ENCODE results near the gene ASB5.

Gene ASB5

GRCh38 chr4:176236946-176237345 lies 32.1 kb downstream of the ASB5 start:
- no peak overlapping the region for H3K27ac Mint-ChIP-seq
- H3K36me3 Mint-ChIP-seq (ENCODE audit: low read depth) = no peaks in the 10 kb centered on the region
- H3K27me3 Mint-ChIP-seq (ENCODE audit: low read depth, poor library complexity) = no peaks in the 10 kb centered on the region
- H3K4me1 Mint-ChIP-seq = no peaks in the 10 kb centered on the region
- no peaks in the 10 kb centered on the region for H3K9me3 Mint-ChIP-seq
- no peak for DNase-seq
- no peak for TF ChIP-seq CTCF (IDR thresholded peaks at IDR 0.05)
- H3K4me3 Mint-ChIP-seq = no peak overlapping the region

- no peak for TF ChIP-seq CTCF (IDR thresholded peaks at IDR 0.05)
- no peaks in the 10 kb centered on the region for H3K9me3 Mint-ChIP-seq
- H3K4me1 Mint-ChIP-seq = peaks cover 10% of the 10 kb centered on the region
Observed at GRCh38 chr4:176230836-176231235, 38.2 kb downstream of the ASB5 start.

GRCh38 chr4:176229645-176230044 lies 39.4 kb downstream of the ASB5 start:
- Mint-ChIP-seq H3K27me3 (ENCODE audit: low read depth, poor library complexity) (peaks cover 4% of the 10 kb centered on the region), H3K27ac (no peak overlapping the region), H3K36me3 (ENCODE audit: low read depth) (no peaks in the 10 kb centered on the region), H3K9me3 (no peaks in the 10 kb centered on the region), H3K4me3 (no peak overlapping the region), H3K4me1 (peaks cover 10% of the 10 kb centered on the region)
- no peak for DNase-seq
- TF ChIP-seq CTCF (IDR thresholded peaks at IDR 0.05) = no peak

More at GRCh38 chr4:176230836-176231235, 38.2 kb downstream of the ASB5 start:
- H3K4me3 Mint-ChIP-seq = no peak overlapping the region
- H3K36me3 Mint-ChIP-seq (ENCODE audit: low read depth) = no peaks in the 10 kb centered on the region
- no peak overlapping the region for H3K27ac Mint-ChIP-seq
- peaks cover 4% of the 10 kb centered on the region for H3K27me3 Mint-ChIP-seq (ENCODE audit: low read depth, poor library complexity)
- DNase-seq = no peak

- no peak overlapping the region for H3K4me3 Mint-ChIP-seq
- H3K4me1 Mint-ChIP-seq = peaks cover 10% of the 10 kb centered on the region
- H3K27me3 Mint-ChIP-seq (ENCODE audit: low read depth, poor library complexity) = peaks cover 4% of the 10 kb centered on the region
- TF ChIP-seq CTCF (IDR thresholded peaks at IDR 0.05) = no peak
- H3K27ac Mint-ChIP-seq = no peak overlapping the region
- H3K36me3 Mint-ChIP-seq (ENCODE audit: low read depth) = no peaks in the 10 kb centered on the region
- DNase-seq = no peak
- H3K9me3 Mint-ChIP-seq = no peaks in the 10 kb centered on the region
Observed at GRCh38 chr4:176226736-176227135, 42.3 kb downstream of the ASB5 start.

- Mint-ChIP-seq H3K36me3 (ENCODE audit: low read depth) (no peaks in the 10 kb centered on the region), H3K4me1 (no peaks in the 10 kb centered on the region), H3K4me3 (no peak overlapping the region), H3K27me3 (ENCODE audit: low read depth, poor library complexity) (peaks cover 4% of the 10 kb centered on the region), H3K27ac (no peak overlapping the region), H3K9me3 (no peaks in the 10 kb centered on the region)
- TF ChIP-seq CTCF (IDR thresholded peaks at IDR 0.05) = no peak
- DNase-seq = no peak
Observed at GRCh38 chr4:176223561-176223960, 45.5 kb downstream of the ASB5 start.

- no peaks in the 10 kb centered on the region for H3K36me3 Mint-ChIP-seq (ENCODE audit: low read depth)
- TF ChIP-seq CTCF (IDR thresholded peaks at IDR 0.05) = no peak
- no peak overlapping the region for H3K27ac Mint-ChIP-seq
- DNase-seq = no peak
- H3K9me3 Mint-ChIP-seq = no peaks in the 10 kb centered on the region
- H3K4me3 Mint-ChIP-seq = no peak overlapping the region
- H3K4me1 Mint-ChIP-seq = no peaks in the 10 kb centered on the region
- H3K27me3 Mint-ChIP-seq (ENCODE audit: low read depth, poor library complexity) = peaks cover 4% of the 10 kb centered on the region
Observed at GRCh38 chr4:176222149-176222548, 46.9 kb downstream of the ASB5 start.

Data from nephron progenitor cell (in vitro differentiated cells).